ENCODE results near the gene KIF4A. TPM values are rescaled to one million over a fixed set of nuclear protein-coding genes. Genes with fewer than 3 reads are reported as not detected.

KIF4A gene, protein sequence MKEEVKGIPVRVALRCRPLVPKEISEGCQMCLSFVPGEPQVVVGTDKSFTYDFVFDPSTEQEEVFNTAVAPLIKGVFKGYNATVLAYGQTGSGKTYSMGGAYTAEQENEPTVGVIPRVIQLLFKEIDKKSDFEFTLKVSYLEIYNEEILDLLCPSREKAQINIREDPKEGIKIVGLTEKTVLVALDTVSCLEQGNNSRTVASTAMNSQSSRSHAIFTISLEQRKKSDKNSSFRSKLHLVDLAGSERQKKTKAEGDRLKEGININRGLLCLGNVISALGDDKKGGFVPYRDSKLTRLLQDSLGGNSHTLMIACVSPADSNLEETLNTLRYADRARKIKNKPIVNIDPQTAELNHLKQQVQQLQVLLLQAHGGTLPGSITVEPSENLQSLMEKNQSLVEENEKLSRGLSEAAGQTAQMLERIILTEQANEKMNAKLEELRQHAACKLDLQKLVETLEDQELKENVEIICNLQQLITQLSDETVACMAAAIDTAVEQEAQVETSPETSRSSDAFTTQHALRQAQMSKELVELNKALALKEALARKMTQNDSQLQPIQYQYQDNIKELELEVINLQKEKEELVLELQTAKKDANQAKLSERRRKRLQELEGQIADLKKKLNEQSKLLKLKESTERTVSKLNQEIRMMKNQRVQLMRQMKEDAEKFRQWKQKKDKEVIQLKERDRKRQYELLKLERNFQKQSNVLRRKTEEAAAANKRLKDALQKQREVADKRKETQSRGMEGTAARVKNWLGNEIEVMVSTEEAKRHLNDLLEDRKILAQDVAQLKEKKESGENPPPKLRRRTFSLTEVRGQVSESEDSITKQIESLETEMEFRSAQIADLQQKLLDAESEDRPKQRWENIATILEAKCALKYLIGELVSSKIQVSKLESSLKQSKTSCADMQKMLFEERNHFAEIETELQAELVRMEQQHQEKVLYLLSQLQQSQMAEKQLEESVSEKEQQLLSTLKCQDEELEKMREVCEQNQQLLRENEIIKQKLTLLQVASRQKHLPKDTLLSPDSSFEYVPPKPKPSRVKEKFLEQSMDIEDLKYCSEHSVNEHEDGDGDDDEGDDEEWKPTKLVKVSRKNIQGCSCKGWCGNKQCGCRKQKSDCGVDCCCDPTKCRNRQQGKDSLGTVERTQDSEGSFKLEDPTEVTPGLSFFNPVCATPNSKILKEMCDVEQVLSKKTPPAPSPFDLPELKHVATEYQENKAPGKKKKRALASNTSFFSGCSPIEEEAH
- 26.9 to 30.4 TPM (median 28.7 TPM) in 5 replicates for total RNA-seq (2022; extraction: Qiagen RNA extraction; ENCODE audit: low read depth)

DNA sequence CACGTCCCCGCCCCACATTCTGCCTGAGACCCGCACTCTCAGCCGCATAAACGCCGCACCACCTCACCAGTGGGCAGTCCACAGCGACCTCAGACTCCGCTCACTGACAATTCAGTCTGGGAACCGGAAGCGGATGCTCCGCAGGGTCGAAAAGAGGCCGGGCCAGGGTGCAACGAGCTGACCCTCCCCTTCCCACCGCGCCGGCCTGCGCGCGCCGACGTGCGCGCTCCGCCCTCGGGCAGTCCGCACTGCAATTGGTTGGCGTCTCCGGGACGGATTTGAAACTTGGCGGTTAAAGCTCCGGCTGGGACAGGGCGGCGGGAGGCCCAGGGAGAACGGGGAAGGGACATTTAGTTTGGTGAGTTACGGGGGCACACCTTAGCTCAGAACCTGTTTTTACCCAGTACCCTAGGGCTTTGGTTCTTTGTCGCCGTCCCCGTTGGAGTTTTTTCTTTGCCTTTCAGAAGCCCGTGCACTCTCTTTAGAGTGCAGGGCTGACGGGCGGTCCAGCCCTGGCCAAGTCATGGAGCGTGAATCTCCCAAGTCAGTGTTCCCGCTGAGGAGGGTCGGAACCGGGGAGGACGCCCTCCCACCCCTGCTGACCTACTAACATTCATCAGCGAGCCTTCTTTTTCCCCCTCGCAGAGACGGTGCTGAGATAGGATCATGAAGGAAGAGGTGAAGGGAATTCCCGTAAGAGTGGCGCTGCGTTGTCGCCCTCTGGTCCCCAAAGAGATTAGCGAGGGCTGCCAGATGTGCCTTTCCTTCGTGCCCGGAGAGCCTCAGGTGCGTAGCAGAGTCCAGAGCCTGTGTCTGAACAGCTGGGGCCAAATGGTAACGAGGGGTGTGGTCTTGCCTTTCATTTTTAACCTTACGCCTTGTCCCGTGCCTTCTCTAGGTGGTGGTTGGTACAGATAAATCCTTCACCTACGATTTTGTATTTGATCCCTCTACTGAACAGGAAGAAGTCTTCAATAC is at the start of gene KIF4A, which contains the start of gene PDZD11:
Gene KIF4A, plus strand, starts transcription at position 312 of the 978 bp plus-strand sequence. Its CDS starts 355 bp downstream, at position 667.
Gene PDZD11, minus strand, starts transcription at position 135 of the 978 bp plus-strand sequence. CDS start 586 bp downstream, outside the sequence.

DNA sequence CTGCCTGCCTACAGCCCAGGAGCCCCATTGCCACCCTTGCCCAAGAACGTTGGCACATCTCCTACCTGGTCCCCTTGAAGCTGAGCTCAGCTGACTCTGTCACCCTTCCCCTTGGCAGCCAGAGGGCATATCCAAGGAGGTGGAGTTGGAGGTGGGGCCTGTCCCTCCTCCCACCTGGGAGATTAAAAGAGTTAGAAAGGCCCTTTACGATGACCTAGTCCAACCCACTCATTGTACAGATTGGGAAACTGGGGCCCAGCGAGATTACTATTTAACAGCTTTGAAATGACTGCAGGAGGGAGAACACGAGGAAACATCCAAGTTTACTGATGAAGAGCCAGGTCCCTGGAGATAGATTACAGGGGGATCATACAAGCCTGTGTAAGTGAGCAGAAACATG is 29.8 kb upstream of the KIF4A start, which contains the start of gene P2RY4:
Gene P2RY4, minus strand, starts transcription at position 101 of the 400 bp plus-strand sequence. CDS start 580 bp downstream, outside the sequence.

DNA sequence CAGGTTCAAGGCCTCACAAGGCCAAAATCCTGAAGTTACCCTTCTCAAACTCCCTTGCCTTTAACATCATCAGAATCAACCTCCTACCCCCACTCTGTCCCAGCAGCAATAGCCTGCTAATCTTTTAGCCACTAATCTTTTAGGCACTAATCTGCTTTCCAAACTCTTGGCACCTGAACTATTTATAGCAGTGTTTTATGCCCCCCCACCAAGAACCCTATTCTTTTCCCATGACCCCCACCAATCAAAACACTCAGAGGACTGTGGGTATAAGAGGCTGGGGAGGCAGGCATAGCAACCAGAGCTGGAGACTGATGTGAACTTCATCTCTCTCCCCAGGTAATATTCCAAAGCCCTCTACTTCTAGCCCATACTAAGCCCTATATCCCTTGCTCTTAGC is 21.9 kb upstream of the KIF4A start, which contains the start of gene ARR3:
Gene ARR3, plus strand, starts transcription at position 301 of the 400 bp plus-strand sequence. CDS start 1,052 bp downstream, outside the sequence.

DNA sequence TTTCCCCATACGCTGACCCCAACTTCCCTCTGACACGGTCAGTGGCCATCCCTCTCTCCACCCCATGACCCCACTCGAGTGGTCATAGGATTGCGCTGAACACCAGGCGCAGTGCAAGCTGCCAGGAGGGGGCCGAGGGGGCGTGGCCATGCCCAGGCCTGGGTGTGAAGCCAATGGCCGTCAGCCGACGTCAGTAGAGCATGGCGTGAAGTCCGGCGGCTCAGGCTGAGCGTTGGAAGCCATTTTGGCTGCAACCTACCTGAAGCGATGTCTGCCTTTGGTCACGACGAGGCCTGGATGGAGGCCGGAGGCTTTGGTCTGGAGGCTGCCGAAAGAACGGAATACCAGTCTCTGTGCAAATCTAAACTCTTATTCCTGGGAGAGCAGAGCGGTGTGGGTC is 8.0 kb upstream of the KIF4A start, which contains the start of gene RAB41:
Gene RAB41, plus strand, starts transcription at position 222 of the 400 bp plus-strand sequence. Its CDS starts 46 bp downstream, at position 268.

DNA sequence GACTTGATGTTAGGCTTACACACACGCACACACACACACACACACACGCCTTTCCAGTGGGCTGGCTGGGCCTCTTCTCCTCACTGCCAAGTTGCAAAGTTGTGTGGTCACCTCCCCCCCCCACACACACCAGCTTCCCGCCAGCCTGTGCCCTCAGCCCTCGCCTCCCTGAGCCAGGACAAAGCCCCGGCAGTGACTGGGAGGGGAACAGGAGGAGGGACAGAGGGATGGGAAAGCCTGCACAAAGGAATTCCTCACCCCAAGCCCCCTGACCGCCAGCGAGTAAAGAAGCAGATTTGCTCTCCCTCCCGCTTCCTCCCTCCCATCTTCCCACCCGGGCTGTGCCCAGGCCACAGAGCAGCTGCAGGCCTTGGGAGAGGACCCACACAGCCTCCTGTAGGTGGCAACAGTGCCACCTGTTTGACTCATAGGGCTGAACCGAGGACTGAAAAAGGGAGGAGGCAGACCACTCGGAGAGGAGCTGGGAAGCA is 133.0 kb downstream of the KIF4A start, which contains the start of gene GDPD2:
Gene GDPD2, plus strand, starts transcription at position 464 of the 491 bp plus-strand sequence. CDS start 1,671 bp downstream, outside the sequence.

DNA sequence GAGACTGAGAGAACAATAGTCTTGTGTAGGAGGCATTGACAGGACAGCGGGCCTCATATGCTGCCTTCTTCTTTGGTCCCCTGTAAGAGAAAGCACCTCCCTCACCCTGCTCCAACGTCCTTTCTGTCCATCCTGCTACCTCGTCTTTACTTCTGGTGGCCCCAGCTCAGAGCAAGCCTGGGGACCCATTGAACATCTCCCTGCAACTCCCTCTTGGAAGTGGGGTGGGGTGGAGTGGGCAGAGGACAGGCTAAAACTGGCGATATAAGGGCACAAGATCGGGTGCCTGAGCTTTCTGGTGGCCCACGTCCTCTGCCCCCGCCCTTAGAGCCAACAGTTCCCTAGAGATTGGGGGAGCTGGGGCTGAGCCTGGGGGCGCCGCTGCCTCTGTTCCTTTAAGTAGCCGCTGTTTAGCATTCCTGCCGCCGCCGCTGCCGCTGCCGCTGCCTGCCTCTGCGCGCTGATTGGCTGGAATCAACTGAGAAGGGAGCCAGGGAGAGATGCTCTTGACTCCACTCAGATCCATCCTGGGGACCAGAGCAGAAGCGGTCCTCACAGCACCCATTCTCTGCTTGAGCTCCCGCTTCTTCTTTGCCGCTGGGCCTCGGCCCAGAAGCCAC is 154.5 kb downstream of the KIF4A start, which contains the start of gene DLG3:
Gene DLG3, plus strand, starts transcription at position 510 of the 620 bp plus-strand sequence. CDS start 367 bp downstream, outside the sequence.

Other genes with a start within 250 kb of the KIF4A start
- gene AWAT2, start 240.2 kb upstream of the KIF4A start, total RNA-seq (2022; extraction: Qiagen RNA extraction; ENCODE audit: low read depth), result not detected in 5 replicates
- not detected in 5 replicates for gene OTUD6A, start 227.6 kb upstream of the KIF4A start, total RNA-seq (2022; extraction: Qiagen RNA extraction; ENCODE audit: low read depth)
- gene IGBP1, start 156.7 kb upstream of the KIF4A start, total RNA-seq (2022; extraction: Qiagen RNA extraction; ENCODE audit: low read depth), result 58.4 to 70.3 TPM (median 66.8 TPM) in 5 replicates
- not detected in 5 replicates for gene DGAT2L6, start 112.6 kb upstream of the KIF4A start, total RNA-seq (2022; extraction: Qiagen RNA extraction; ENCODE audit: low read depth)
- not detected in 5 replicates for gene AWAT1, start 55.4 kb upstream of the KIF4A start, total RNA-seq (2022; extraction: Qiagen RNA extraction; ENCODE audit: low read depth)
- 0.03 TPM in 1 of 5 replicates, not detected in the others for gene P2RY4, start 29.9 kb upstream of the KIF4A start, total RNA-seq (2022; extraction: Qiagen RNA extraction; ENCODE audit: low read depth)
- gene ARR3, start 21.8 kb upstream of the KIF4A start, total RNA-seq (2022; extraction: Qiagen RNA extraction; ENCODE audit: low read depth), result not detected in 5 replicates
- gene RAB41, start 7.9 kb upstream of the KIF4A start, total RNA-seq (2022; extraction: Qiagen RNA extraction; ENCODE audit: low read depth), result not detected in 5 replicates
- gene PDZD11, start 177 bp upstream of the KIF4A start, total RNA-seq (2022; extraction: Qiagen RNA extraction; ENCODE audit: low read depth), result 87.8 to 109 TPM (median 91.9 TPM) in 5 replicates
- 0.07 to 0.13 TPM (median 0.07 TPM) in 3 of 5 replicates, not detected in the others for gene GDPD2, start 133.2 kb downstream of the KIF4A start, total RNA-seq (2022; extraction: Qiagen RNA extraction; ENCODE audit: low read depth)
- gene DLG3, start 154.7 kb downstream of the KIF4A start, total RNA-seq (2022; extraction: Qiagen RNA extraction; ENCODE audit: low read depth), result 2.5 to 3.3 TPM (median 3.2 TPM) in 5 replicates

Measured in A549 treated with CpdA at 1 μM for 4 hours (cell line).